ENCODE measurements around the gene JAML. TPM values are rescaled to one million over a fixed set of nuclear protein-coding genes. Genes with fewer than 3 reads are reported as not detected.

JAML gene
- polyA plus RNA-seq, 1 donor from 2014 or later = 0.28 TPM

DNA sequence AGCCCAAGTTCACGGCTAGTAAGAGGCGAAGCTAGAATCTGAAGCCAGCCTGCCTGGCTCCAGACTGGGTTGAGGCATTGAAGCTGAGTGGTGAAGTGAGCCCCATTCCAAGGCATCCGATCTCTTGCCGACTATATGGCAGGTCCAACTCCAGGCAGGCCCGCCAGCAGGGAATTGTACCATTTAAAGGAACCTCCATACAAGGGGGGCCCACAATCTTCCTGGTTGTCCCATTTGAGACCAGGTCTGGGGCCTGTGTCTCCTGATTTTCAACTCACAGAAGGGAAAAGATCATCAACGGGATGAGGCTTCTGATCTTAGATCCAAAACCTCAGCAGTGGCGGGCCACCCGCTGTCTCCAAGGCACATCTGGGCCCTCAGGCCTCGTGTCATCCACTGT is 52.5 kb downstream of the JAML start:
- Histone ChIP-seq H3K27me3 (ENCODE audit: insufficient read depth, low read depth, low read length) (peaks cover 17% of the 10 kb centered on the region), H3K27ac (ENCODE audit: low read length) (no peak overlapping the region)

DNA sequence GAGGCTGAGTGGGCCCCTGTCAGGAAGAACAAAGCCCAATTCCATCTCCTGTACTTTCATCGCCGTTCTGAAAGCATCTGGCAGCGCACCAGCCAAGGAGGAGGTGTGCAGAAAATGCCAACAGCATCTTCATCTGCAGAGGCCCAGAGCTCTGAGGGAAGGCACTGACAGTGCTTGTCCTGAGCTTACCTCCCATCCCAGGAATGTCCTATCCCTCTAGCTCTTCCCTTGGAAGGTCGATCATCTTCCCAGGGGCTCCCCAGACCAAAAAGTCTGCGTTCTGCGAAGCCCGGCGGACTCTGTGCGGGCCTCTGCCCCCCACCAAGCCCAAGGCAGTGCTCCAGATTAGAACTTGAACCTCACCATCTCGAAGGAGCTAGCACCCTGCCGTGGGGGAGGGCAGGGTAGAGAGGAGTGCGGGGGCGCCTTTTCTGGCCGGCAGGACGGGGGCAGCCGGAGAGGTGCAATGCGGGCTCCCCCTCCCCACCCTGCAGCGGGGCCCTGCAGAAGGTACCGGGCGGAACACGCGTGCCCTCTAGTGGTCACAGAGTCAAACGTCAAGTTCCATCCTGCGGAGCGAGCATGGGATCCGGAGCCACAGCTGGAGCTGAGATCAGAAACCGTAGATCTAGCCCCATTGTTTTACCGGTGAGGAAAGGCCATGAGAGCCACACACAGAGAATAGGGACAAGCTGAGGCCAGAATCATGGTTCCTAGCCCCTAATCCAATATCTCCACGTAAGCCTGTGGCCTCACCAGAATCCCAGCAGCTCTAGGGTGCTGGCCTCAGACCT is 53.3 kb downstream of the JAML start:
- peaks cover 17% of the 10 kb centered on the region for H3K27me3 ChIP-seq (ENCODE audit: insufficient read depth, low read depth, low read length)
- H3F3A ChIP-seq (ENCODE audit: insufficient read depth, low read length, poor library complexity, severe bottlenecking) = no peaks in the 10 kb centered on the region
- TF ChIP-seq, protein P1, sequence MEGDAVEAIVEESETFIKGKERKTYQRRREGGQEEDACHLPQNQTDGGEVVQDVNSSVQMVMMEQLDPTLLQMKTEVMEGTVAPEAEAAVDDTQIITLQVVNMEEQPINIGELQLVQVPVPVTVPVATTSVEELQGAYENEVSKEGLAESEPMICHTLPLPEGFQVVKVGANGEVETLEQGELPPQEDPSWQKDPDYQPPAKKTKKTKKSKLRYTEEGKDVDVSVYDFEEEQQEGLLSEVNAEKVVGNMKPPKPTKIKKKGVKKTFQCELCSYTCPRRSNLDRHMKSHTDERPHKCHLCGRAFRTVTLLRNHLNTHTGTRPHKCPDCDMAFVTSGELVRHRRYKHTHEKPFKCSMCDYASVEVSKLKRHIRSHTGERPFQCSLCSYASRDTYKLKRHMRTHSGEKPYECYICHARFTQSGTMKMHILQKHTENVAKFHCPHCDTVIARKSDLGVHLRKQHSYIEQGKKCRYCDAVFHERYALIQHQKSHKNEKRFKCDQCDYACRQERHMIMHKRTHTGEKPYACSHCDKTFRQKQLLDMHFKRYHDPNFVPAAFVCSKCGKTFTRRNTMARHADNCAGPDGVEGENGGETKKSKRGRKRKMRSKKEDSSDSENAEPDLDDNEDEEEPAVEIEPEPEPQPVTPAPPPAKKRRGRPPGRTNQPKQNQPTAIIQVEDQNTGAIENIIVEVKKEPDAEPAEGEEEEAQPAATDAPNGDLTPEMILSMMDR (IDR thresholded peaks at IDR 0.05; ENCODE audit: poor library complexity, severe bottlenecking) = peak; percentile 93
- TF ChIP-seq MXI1 (conservative IDR thresholded peaks at IDR 0.05; ENCODE audit: poor library complexity, severe bottlenecking) (peak; percentile 26), EZH2 (IDR thresholded peaks at IDR 0.05; ENCODE audit: borderline replicate concordance, insufficient read depth, low read length, poor library complexity, severe bottlenecking) (no peak), POLR2AphosphoS5 (IDR thresholded peaks at IDR 0.05) (no peak), SMC3 (conservative IDR thresholded peaks at IDR 0.05; ENCODE audit: poor library complexity) (peak; percentile 87), RAD21 (conservative IDR thresholded peaks at IDR 0.05) (peak; percentile 86), EP300 (conservative IDR thresholded peaks at IDR 0.05; ENCODE audit: poor library complexity, severe bottlenecking) (no peak)
- H2AFZ ChIP-seq (ENCODE audit: low read depth, low read length) = no peak overlapping the region
- no peaks in the 10 kb centered on the region for H4K20me1 ChIP-seq (ENCODE audit: insufficient read depth)
- peak overlapping the region; percentile 9 for H3K9ac ChIP-seq (ENCODE audit: low read length)
- no peak overlapping the region for H3K27ac ChIP-seq (ENCODE audit: low read length)
- no peaks in the 10 kb centered on the region for H3K36me3 ChIP-seq (ENCODE audit: insufficient read depth, low read length)
- H3K4me3 ChIP-seq (ENCODE audit: low read length) = peak overlapping the region; percentile 51
- no peaks in the 10 kb centered on the region for H3K9me3 ChIP-seq (ENCODE audit: low read length)
- H3K9me2 ChIP-seq (ENCODE audit: insufficient read depth, low read length) = no peaks in the 10 kb centered on the region
- H3K79me2 ChIP-seq (replicated peaks; ENCODE audit: insufficient read depth, low read length) = no peaks in the 10 kb centered on the region
- H3K4me2 ChIP-seq (ENCODE audit: low read length) = no peak overlapping the region

More for the DNA sequence above, 52.5 kb downstream of the JAML start:
- Histone ChIP-seq H3K9me3 (ENCODE audit: low read length) (no peaks in the 10 kb centered on the region), H3K4me3 (ENCODE audit: low read length) (no peak overlapping the region), H3F3A (ENCODE audit: insufficient read depth, low read length, poor library complexity, severe bottlenecking) (no peaks in the 10 kb centered on the region), H3K4me2 (ENCODE audit: low read length) (no peak overlapping the region), H3K9me2 (ENCODE audit: insufficient read depth, low read length) (no peaks in the 10 kb centered on the region), H3K36me3 (ENCODE audit: insufficient read depth, low read length) (no peaks in the 10 kb centered on the region), H2AFZ (ENCODE audit: low read depth, low read length) (no peak overlapping the region), H3K79me2 (replicated peaks; ENCODE audit: insufficient read depth, low read length) (no peaks in the 10 kb centered on the region), H4K20me1 (ENCODE audit: insufficient read depth) (no peaks in the 10 kb centered on the region), H3K9ac (ENCODE audit: low read length) (no peak overlapping the region)
- TF ChIP-seq, protein P2, sequence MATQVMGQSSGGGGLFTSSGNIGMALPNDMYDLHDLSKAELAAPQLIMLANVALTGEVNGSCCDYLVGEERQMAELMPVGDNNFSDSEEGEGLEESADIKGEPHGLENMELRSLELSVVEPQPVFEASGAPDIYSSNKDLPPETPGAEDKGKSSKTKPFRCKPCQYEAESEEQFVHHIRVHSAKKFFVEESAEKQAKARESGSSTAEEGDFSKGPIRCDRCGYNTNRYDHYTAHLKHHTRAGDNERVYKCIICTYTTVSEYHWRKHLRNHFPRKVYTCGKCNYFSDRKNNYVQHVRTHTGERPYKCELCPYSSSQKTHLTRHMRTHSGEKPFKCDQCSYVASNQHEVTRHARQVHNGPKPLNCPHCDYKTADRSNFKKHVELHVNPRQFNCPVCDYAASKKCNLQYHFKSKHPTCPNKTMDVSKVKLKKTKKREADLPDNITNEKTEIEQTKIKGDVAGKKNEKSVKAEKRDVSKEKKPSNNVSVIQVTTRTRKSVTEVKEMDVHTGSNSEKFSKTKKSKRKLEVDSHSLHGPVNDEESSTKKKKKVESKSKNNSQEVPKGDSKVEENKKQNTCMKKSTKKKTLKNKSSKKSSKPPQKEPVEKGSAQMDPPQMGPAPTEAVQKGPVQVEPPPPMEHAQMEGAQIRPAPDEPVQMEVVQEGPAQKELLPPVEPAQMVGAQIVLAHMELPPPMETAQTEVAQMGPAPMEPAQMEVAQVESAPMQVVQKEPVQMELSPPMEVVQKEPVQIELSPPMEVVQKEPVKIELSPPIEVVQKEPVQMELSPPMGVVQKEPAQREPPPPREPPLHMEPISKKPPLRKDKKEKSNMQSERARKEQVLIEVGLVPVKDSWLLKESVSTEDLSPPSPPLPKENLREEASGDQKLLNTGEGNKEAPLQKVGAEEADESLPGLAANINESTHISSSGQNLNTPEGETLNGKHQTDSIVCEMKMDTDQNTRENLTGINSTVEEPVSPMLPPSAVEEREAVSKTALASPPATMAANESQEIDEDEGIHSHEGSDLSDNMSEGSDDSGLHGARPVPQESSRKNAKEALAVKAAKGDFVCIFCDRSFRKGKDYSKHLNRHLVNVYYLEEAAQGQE (IDR thresholded peaks at IDR 0.05; ENCODE audit: borderline replicate concordance) = no peak
- TF ChIP-seq RAD21 (conservative IDR thresholded peaks at IDR 0.05) (no peak), POLR2AphosphoS5 (IDR thresholded peaks at IDR 0.05) (no peak)
- TF ChIP-seq, protein P1 (IDR thresholded peaks at IDR 0.05; ENCODE audit: poor library complexity, severe bottlenecking) = no peak

Data from neural cell (in vitro differentiated cells).